ENCODE data around the gene ITFG2.

GRCh38 chr12:2857576-2857975 is 45.1 kb downstream of the ITFG2 start:
- TF ChIP-seq POLR2A (IDR thresholded peaks at IDR 0.05) = no peak
- TF ChIP-seq CTCF (IDR thresholded peaks at IDR 0.05) = no peak
